ENCODE data around the gene KIAA1614.

KIAA1614 gene

DNA sequence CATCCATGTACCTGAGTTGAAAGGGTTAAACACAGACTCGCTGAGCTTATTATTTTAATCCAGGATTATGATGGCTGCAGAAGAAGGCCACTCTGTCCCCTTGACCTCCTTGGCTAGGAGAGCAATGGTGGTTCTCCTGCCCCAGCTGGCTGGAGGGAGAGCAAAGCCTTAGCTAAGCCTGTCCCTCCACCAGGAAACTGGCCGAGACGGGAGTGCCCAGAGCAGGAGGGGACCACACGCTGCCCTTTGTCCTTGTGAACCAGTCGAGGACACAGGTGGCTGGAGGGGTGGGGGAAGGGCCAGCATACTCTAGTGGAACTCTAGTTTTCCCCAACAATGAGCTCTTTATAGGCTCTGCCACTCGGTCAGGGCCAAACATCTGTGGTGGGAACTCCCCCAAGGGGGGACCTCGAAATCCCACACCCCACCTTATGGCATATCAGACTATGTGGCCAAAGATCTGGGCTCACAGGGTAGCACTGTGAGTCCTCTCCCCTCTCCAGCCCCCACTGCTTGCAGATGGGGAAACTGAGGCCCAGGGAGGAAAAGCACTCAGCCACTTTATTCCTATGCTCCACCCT, 12.9 kb downstream of the KIAA1614 start:
- no peak for DNase-seq

DNA sequence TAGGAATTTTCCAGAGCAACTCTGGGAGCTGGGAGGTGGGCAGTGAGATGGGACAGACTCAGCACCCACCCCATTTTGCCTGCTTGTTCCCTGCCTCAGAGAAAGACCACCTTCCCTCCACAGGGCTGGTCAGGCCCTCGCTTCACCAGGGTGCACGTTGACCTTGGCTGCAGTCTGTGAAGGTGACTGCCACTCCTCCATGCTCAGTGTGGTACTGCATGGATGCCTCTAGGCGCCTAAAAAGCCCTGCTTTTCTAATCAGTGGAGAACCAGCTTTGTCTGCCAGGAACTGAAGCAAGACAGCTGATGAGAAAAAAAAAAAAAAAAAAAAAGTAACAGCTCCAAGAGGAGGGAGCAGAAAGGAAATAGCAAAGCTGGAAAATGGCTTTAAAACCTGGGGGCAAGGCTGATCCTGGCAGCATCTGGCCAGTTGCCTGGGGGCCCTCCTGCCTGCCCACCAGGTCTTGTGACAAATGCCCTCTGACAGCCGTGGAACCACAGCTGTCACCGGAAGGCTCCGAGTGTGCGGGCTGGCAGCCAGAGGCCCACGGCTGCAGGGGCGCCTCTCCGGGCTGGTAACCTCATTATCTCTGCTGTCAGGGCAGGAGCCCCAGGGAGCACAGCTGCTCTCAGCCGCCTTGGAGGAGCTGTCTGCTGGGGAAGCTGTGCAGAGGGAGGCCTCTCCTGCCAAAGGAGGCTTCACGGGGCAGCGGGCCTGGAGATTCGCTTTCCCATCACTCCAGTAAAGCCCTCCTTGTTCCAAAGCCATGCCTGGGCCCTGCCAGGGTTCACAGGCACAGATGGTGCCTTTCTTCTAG, 13.7 kb downstream of the KIAA1614 start:
- DNase-seq: peak; percentile 52

DNA sequence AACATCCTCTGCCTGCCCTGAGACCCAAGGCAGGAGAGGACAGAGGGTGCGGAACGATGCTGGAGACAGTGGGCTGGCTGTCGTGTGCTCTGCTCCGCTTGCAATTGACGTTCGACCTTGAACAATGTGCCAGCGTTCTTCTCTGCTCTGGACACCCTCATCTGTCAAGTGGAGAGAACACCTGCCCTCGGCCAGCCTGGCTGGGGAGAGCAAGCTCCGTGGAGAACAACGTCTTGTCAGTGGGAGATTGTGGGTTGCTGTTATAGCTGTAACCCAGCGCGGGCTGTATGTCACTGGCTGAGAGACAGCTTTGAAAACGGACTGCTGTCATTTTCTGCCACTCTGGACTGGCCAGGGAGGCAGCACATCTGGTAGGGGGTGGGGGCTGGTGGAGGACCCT, 14.7 kb downstream of the KIAA1614 start:
- DNase-seq: no peak

DNA sequence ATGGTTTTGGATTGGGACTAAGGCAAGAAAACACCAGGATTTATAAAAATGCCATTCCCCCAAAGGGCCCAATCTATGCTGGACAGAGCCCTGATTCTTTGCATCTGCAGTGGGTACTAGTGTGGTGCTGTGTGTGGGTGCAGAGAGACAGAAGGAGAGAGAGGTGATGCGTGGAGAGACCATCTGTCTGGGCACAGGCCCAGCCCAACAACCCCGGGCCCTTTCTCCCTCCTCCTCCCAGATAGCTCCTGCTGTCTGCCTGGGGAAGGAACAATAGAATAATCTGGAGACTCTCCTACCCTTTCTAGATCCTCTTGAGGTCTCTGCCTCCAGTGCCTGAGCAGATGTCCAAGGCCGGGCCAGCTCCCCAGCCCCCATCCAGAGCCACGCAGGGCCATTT, 15.1 kb downstream of the KIAA1614 start:
- DNase-seq: peak; percentile 11

DNA sequence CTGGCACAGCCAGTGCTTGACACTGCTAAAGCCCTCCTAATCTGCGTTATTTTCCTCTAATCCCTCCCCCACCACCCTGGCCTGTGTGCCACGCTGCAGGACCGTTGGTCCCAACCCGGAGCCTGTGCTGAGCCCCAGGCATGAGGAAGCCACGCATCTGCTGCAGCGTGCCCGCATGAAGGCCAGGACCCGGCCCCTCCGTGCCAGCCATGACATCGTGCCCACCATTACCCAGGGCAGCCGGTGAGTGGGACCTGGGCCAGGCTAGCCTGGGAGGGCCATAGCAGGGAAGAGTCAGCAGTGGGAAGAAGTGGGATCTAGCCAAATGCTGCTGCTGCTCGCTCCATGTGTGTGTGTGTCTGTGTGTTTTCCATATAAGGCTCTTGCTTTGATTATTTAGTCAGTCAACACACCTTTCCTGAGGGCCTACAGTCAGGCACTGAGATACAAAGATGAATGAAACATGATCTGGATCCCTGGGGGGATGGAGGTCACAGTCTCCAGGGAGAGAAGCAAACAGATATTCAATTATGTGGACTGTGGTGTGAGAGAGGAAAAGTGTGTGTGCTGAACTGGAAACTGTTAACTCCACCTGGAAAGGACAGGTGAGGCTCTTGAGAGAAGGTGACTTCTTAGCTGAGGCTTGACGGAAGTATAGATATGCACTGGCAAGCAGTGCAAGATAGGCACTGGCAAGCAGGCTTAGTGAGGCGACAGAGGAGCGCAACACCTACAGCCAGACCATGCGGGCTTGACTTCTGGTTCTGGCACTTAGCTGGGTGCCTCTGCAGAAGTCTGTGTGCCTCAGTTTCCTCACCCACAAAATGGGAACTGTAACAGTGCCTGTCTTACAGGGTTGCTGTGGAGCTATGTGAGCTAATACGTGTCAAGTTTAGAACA, 15.9 kb downstream of the KIAA1614 start:
- DNase-seq: no peak

DNA sequence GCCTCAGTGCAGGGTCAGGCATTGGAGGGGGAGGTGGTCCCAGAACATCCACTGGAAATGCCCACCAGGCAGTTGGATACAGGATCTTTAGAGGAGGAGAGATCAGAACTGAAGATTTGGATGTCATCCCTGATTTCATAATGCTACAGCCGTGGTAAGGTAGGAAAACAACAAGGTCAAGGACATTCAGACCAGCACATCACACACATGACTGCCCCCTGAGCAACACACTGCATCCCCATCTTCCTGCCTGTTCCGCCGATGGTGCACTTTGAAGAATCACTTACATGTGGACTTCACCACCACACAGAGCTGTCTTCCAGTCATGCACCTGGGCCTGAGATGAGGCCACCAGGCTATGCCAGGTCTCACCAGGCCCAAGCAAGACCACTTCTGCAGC, 16.7 kb downstream of the KIAA1614 start:
- no peak for DNase-seq

DNA sequence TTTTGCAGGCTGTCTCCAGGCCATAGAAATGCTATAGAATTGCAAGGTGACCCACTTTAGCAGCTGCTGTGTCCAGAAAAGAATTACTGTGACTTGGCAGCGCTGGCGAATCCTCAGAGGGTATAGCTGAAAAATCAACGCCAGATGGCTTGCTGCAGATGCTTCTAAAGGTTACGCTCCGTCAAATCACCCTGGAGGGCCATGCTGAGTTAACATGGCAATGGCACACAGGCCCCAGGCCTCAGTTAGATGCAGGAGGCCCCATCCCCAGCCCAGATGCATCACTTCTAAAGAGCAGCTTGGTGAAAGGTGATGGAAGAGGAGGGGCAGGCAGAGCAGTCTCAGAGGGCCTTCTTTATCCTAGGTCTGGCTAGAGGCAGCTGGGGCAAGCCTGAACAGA, 18.0 kb downstream of the KIAA1614 start:
- DNase-seq: no peak

DNA sequence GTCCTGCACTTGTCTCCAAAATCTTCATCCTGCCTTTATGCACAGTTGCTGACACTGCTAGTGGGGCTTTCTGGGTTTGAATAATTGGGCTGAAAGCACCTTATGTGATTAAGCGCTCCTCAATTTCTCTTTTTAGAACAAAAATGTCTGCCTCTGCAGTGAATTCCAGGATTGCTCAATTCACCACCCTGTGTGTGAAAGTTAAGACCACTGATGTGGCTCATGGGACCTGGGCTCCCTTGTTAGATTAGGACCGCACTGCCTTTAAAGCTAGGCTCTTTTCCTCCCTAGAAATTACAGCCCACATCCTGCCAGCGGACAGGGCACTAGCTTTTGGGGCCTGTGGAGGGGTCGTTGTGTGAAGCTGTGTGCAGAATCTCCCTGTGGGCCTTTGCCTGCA, 18.8 kb downstream of the KIAA1614 start:
- DNase-seq: no peak

DNA sequence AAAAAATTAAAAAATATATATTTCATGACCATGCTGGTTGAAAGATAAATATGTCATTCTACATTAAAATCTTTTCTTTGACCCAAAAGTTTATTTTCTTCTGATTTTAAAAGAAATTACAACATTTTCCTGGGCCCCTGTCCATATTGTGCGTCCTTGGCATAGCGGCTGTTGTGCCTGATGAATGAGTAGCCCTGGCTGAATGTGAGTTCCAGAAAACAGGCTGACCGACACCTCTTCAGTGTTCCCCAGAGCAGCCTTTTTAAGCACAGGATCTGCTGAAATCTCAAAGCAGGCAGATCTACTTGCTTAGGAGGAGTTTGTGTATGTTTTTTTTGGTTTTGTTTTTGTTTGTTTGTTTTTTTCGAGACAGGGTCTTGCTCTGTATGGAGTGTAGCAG, 19.7 kb downstream of the KIAA1614 start:
- DNase-seq: no peak

DNA sequence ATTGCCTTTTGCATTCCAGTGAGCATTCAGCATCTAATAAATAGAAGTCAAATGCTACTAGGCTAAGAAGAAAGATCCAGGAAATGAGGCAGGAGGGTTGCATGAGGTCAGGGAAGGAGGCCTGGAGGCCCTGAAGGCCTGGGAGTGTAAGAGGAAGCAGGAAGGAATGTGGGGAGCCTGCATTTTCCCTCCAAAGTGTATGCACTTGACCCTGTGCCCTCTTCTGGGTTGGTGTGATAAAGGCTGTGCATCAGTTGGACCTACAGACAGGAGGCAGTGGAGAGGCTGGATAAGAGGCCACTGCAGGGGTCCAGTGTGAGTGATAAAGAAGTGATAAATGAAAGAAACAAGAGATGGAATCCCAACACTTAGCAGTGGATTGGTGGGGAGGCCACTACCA, 20.4 kb downstream of the KIAA1614 start:
- no peak for DNase-seq

DNA sequence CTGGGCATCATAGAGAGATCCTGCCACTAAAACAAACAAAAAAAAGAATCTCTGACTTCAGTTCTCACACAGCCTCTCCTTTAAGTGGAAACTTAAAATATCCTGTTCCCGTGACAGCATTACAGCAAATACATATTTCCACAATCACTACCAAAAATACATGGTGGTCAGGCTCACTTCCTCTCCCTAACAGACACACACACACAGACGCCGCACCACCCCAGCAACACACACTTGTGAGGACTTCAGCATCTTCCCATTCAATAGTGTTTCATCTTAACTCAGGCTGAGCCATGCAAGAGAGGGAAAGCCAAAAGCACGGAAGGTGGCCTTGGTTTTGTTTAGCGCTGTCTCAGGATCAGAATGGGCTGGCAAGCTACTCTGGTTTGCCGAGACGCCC, 21.9 kb downstream of the KIAA1614 start:
- DNase-seq: no peak

DNA sequence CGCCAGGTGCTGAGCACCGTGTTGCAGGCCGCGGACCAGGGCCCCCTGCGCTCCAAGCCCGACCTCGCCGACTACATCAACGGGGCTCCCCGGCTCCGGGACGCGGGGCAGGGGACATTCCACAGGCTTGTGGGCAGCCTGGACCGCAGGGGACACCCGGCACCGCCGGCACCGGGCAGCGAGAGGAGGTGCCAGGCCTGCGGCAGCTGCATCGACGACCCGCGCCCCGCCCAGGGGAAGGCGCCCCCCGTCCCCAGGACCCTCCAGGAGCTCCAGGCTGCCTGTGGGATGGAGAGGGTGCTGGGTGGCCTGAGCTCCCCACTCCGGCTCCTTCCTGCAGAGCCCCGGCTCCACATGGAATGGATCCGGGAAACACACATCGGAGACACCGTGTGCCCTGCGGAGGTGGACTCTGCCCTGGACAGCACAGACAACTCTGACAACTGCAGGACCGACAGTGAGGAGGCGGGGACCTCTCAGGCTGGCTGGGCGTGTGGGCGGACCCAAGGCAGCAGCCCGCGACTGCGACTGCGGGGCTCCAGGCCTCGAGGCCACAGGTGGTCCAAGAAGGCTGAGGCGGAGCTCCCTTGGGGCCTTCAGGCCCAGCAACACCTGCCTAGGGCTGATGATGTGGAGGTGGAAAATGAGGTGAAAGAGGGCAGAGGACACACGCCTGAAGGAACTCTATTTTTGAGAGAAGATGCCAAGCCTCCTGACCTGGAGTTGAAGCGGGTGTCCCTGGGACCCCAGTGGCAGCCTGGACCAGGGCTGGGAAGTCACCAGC, 22.8 kb downstream of the KIAA1614 start:
- no peak for DNase-seq

DNA sequence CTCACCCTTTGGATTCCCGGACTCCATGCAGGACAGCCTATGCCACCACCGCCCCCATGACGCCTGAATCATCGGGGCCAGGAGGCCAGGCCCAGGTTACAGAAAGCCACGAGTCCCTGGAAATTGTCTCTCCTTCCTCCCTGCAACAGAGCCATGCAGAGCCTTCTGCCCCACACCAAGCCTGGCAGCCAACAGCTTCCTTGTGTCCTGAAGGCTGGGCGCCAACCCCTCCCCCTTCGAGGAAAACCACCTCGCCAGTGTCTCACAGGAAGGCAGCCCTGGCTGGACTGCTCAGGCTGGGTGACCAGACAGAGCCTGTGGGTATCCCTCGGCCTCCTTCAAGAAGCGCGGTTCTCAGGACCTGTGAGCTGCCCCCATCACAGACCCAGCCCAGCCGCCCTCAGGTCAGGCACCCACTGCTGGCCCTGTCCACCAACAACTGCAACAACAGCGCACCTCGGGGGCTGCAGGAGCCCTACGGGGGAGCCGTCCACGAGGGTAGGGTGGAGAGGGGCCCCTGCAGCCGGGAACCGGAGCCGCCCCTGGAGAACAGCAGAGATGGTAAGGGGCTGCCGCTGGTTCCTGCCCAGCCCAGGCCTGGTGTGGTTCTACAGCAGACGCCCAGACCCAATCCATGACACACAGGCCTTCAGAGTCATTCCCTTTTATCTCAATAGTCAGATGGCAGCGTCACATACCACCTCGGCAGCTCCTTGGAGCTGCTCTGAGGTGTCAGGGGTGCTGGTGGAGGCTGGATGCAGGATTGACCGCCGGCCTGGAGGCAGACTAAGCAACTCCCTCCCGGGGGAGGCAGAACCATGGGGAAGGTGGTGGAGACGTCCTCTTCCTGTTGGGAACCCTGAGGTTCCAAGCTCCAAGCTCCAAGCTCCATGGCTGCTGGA, 23.7 kb downstream of the KIAA1614 start:
- DNase-seq: no peak

DNA sequence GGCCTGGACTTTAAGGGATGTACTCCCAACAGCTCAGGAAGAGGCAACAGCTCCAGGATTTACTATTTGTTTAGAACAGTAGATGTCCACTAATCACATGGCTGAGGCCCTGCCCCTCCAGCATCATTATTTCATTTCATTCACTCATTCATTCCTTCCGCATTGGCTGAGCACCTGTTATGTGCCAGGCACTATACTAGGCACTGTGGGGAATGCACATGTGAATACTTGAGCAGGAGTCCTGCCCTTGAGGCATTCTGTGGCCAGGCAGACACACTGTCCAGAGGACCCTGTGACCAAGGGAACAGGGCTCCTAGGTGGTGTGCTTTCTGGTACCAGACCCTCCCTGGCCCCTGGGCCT, 24.3 kb downstream of the KIAA1614 start:
- no peak for DNase-seq

DNA sequence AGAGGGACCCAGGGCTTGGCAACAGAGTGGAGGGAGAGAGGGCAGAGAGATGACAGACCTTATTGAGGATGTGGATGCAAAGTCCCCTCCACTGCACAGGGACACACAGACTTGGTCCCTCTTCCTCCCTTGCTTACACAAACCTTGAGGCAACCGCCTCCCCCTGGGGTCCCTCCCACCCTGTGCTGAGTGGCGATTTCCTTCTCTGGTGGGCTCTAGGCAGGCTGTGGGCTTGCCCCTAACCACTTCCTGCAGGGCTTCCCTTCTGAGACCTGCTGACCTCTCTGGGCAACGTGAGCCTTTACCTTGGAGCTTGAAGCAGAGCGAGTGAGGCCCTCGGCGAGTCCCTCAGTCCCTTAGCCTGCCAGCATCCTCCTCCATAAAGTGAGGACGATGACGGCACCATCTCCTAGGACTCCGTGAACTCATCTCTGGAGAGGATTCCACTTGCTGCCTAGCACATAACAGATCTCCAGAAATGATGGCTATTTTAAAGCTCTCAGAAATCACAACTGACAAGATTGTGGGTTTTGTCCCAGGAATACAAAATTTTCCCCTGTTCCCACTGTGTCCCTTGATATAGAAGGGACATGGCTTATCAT, 25.0 kb downstream of the KIAA1614 start:
- no peak for DNase-seq

DNA sequence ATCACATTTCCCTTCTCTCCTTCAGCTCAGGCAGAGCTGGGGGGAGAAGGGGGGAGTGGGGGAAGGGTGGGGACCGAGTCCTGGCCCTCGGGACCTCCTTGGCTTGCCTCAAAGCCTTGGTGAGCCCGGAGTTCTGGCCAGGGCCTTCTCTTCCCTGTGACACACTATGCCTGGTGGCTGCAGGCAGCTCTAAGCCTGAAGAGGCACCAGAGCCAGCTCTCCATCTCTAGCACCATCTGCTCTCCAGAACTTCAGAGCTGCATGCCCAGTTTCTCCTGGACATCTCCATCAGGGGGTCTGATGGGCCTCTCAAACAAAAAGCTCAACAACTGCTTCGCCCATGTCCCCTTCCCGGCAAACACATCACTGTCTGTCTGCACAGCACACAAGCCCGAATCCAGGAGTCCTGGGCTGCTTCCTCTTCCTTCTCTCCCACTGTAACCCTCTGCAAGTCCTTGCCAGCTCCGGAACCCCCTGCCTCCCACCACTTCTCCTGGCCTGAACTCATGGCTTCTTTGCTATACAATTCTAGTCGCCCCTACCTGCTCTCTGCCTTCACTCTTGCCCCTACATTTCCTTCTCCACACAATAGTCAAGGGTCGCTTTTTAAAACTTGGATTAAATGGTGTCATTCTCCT, 26.5 kb downstream of the KIAA1614 start:
- no peak for DNase-seq

DNA sequence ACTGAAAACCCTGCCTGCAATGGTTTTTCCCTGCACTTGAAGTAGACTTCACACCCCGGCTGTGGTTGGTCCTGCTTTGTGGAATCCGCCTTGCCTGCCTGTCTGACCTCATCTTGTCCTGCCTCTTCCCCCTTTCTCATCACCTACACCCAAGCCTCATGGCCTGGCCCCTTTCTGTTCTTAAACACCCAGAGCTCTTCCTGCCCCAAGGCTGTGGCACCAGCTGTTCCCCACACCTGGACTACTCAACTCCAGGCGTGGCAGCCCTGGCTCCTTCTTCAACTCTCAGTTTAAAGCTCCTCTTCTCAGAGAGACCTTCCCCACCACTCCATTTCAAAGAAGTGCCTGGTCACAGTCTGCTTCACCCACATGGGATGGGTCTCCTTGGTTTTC, 27.0 kb downstream of the KIAA1614 start:
- no peak for DNase-seq

DNA sequence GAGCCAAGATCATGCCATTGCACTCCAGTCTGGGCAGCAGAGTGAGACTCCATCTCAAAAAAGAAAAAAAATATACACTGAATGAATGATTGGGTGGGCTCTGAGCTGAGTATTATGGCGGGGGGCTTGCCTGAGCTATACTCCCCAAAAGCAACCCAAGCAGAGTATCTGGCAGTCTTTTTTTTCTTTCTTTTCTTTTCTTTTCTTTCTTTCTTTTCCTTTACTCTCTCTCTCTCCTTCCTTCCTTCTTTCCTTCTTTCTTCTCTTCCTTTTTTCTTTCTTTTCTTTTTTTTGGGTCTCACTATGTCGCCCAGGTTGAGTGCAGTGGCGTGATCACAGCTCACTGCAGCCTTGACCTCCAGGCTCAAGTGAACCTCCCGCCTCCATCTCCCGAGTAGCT, 27.7 kb downstream of the KIAA1614 start:
- no peak for DNase-seq

DNA sequence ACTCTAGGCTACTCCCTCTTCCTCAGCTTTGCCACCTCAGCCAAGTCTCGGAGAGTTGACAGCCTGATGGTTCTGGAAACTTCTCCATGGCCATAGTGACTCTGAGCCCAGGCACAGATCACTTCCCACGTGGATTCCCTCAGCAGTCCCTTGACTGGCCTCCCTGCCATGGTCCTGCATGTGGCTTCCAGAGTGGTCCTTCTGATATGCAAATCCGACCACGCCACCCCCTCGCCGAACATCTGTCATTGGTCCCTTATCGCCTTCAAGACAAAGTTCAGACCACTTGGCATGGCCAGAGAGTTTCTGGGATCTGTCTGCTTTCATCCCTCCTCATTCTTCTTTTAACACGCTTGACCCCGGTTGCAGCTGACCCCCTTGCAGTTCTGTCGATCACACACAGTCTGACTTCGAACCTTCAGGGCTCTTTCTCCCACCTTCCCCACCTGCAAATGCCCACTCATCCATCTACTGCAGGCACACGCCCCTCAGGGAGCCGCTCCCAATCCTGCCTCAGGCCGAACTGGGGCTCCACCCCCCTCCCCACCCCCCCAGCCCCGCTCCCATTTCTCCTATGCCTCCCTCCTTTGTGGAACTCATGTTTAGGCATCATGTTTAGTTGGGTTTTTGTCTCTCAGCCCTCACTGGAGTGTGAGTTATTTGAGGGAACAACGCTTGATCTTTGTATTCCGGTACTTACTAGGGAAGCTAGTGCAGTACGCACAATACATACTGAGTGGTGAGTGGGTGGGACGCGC, 29.0 kb downstream of the KIAA1614 start:
- DNase-seq: no peak

DNA sequence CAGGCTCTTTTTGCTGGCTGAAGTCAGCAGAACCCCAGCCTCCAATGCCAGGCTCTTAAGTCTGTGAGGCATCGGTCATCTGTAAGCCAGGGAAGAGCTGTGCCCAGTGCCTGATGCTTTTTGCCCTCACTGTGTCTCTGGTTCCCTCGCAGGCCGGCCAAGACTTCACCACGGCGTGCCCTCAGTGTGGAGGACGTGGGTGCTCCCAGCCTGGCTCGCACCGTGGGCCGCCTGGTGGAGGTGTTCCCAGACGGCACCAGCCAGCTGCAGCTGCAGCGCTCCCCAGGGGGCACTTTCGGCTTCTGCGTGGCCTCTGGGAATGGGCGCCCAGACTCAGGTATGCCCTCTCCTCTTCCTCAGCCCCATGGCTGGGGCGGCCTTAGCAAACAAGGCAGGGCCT, 32.5 kb downstream of the KIAA1614 start:
- no peak for DNase-seq
